A673 (cell line): ENCODE results near the gene COL5A1.

ENCODE experiments used
- EZH2 ChIP-seq: fragments of 200-600 bp; sonication (generic); IDR thresholded peaks from 2 replicates; pipeline ENCODE4 v1.6.1; 2017; ENCODE audit warnings: borderline replicate concordance, low read depth, mild to moderate bottlenecking, mixed read lengths, antibody characterized with exemption, low read length; ENCODE audit not compliant: poor library complexity, severe bottlenecking
- TF ChIP-seq, protein P1 (sequence below): fragments of 300-800, 200-600 bp; sonication (generic); conservative IDR thresholded peaks from 2 replicates; pipeline ENCODE4 v1.5.1; 2017; ENCODE audit warnings: low read depth, mild to moderate bottlenecking, antibody characterized with exemption, low read length, moderate library complexity, mixed read lengths

- TF ChIP-seq, protein P1, sequence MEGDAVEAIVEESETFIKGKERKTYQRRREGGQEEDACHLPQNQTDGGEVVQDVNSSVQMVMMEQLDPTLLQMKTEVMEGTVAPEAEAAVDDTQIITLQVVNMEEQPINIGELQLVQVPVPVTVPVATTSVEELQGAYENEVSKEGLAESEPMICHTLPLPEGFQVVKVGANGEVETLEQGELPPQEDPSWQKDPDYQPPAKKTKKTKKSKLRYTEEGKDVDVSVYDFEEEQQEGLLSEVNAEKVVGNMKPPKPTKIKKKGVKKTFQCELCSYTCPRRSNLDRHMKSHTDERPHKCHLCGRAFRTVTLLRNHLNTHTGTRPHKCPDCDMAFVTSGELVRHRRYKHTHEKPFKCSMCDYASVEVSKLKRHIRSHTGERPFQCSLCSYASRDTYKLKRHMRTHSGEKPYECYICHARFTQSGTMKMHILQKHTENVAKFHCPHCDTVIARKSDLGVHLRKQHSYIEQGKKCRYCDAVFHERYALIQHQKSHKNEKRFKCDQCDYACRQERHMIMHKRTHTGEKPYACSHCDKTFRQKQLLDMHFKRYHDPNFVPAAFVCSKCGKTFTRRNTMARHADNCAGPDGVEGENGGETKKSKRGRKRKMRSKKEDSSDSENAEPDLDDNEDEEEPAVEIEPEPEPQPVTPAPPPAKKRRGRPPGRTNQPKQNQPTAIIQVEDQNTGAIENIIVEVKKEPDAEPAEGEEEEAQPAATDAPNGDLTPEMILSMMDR: no peak
- no peak for TF ChIP-seq EZH2
These were observed 248.0 kb downstream of the COL5A1 start for GRCh38 chr9:134889386-134890154.
